H9 (cell line): Measurements from ENCODE around the gene ARSG. TPM values are rescaled to one million over a fixed set of nuclear protein-coding genes. Genes with fewer than 3 reads are reported as not detected.

ENCODE experiments used
- DNase-seq: peaks from one replicate; pipeline ENCODE4 v3.0.0-alpha.2; 2017
- H2AFZ ChIP-seq: one replicate; pipeline ENCODE4 v1.6.1; 2013; ENCODE audit warnings: mild to moderate bottlenecking, low read length, control low read depth, moderate library complexity
- H2AK5ac ChIP-seq: 2 replicates; pipeline ENCODE4 v1.6.1; 2013; ENCODE audit warnings: low read length, control low read depth, mixed read lengths; ENCODE audit not compliant: insufficient read length
- H2BK120ac ChIP-seq: one replicate; pipeline ENCODE4 v1.6.1; 2013; ENCODE audit warnings: low read depth, mild to moderate bottlenecking, low read length, control low read depth, inconsistent platforms; ENCODE audit not compliant: poor library complexity, severe bottlenecking
- H2BK12ac ChIP-seq: 2 replicates; pipeline ENCODE4 v1.6.1; 2013; ENCODE audit warnings: low read length, control low read depth, mixed read lengths, low read depth; ENCODE audit not compliant: insufficient read length
- H2BK15ac ChIP-seq: 2 replicates; pipeline ENCODE4 v1.6.1; 2013; ENCODE audit warnings: low read depth, low read length, control low read depth
- H2BK20ac ChIP-seq: one replicate; pipeline ENCODE4 v1.6.1; 2013; ENCODE audit warnings: low read depth, mild to moderate bottlenecking, low read length, control low read depth, inconsistent platforms; ENCODE audit not compliant: poor library complexity, severe bottlenecking
- H2BK5ac ChIP-seq: 2 replicates; pipeline ENCODE4 v1.6.1; 2013; ENCODE audit warnings: low read length, control low read depth, mixed read lengths; ENCODE audit not compliant: insufficient read length
- H3K14ac ChIP-seq: 2 replicates; pipeline ENCODE4 v1.6.1; 2013; ENCODE audit warnings: low read length, control low read depth; ENCODE audit not compliant: insufficient read depth
- H3K18ac ChIP-seq: 2 replicates; pipeline ENCODE4 v1.6.1; 2013; ENCODE audit warnings: low read depth, mild to moderate bottlenecking, mixed read lengths, low read length, control low read depth; ENCODE audit not compliant: insufficient read length
- H3K23ac ChIP-seq: 2 replicates; pipeline ENCODE4 v1.6.1; 2013; ENCODE audit warnings: low read length, control low read depth, mixed read lengths, low read depth; ENCODE audit not compliant: insufficient read length
- H3K23me2 ChIP-seq: 2 replicates; pipeline ENCODE4 v1.6.1; 2013; ENCODE audit warnings: low read depth, mild to moderate bottlenecking, mixed read lengths, low read length, control low read depth; ENCODE audit not compliant: insufficient read length, poor library complexity, severe bottlenecking
- H3K27ac ChIP-seq: 2 replicates; pipeline ENCODE4 v1.5.1; 2013; ENCODE audit warnings: low read length, control low read depth, mixed read lengths, low read depth; ENCODE audit not compliant: insufficient read length
- H3K27me3 ChIP-seq: 2 replicates; pipeline ENCODE4 v1.6.1; 2013; ENCODE audit warnings: low read length, control low read depth, inconsistent platforms; ENCODE audit not compliant: insufficient read depth
- H3K4ac ChIP-seq: 2 replicates; pipeline ENCODE4 v1.6.1; 2013; ENCODE audit warnings: low read depth, mild to moderate bottlenecking, control low read depth, inconsistent platforms, low read length, moderate library complexity
- H3K4me1 ChIP-seq: 2 replicates; pipeline ENCODE4 v1.6.1; 2013; ENCODE audit warnings: low read length, control low read depth, inconsistent platforms; ENCODE audit not compliant: insufficient read depth
- H3K4me2 ChIP-seq: 2 replicates; pipeline ENCODE4 v1.6.1; 2013; ENCODE audit warnings: low read length, control low read depth, mixed read lengths; ENCODE audit not compliant: insufficient read length, insufficient read depth
- H3K56ac ChIP-seq: 2 replicates; pipeline ENCODE4 v1.6.1; 2013; ENCODE audit warnings: low read depth, mild to moderate bottlenecking, mixed read lengths, low read length, control low read depth; ENCODE audit not compliant: insufficient read length
- H3K79me1 ChIP-seq: 2 replicates; pipeline ENCODE4 v1.6.1; 2013; ENCODE audit warnings: low read depth, mild to moderate bottlenecking, moderate library complexity, low read length, control low read depth, inconsistent platforms; ENCODE audit not compliant: insufficient read depth, poor library complexity, severe bottlenecking
- H3K79me2 ChIP-seq: 2 replicates; pipeline ENCODE4 v1.6.1; 2013; ENCODE audit warnings: low read length, control low read depth, inconsistent platforms; ENCODE audit not compliant: insufficient read depth
- H3K9ac ChIP-seq: 2 replicates; pipeline ENCODE4 v1.6.1; 2013; ENCODE audit warnings: low read length, control low read depth, mixed read lengths; ENCODE audit not compliant: insufficient read length; ENCODE audit errors: extremely low read depth
- H3K9me3 ChIP-seq: one replicate; pipeline ENCODE4 v1.6.1; 2013; ENCODE audit warnings: low read depth, low read length, inconsistent platforms; ENCODE audit not compliant: control insufficient read depth
- H3T11ph ChIP-seq: one replicate; pipeline ENCODE4 v1.6.1; 2013; ENCODE audit warnings: mild to moderate bottlenecking, low read length, control low read depth, inconsistent platforms
- H4K20me1 ChIP-seq: one replicate; pipeline ENCODE4 v1.6.1; 2013; ENCODE audit not compliant: control insufficient read depth, insufficient read length, insufficient read depth
- H4K5ac ChIP-seq: 2 replicates; pipeline ENCODE4 v1.6.1; 2013; ENCODE audit warnings: low read depth, mild to moderate bottlenecking, mixed read lengths, low read length, control low read depth; ENCODE audit not compliant: insufficient read length
- H4K8ac ChIP-seq: replicated peaks from 2 replicates; pipeline ENCODE4 v1.6.1; 2013; ENCODE audit warnings: low read length, control low read depth, mixed read lengths, low read depth; ENCODE audit not compliant: insufficient read length
- H4K91ac ChIP-seq: 2 replicates; pipeline ENCODE4 v1.6.1; 2013; ENCODE audit warnings: low read depth, mild to moderate bottlenecking, moderate library complexity, mixed read lengths, low read length, control low read depth; ENCODE audit not compliant: insufficient read length
- H3K27ac Mint-ChIP-seq, 3 experiments: 2 replicates in 2 of 3; 3 replicates in 1 of 3; pipeline ENCODE4 v1.8.0; 2020 to 2021; ENCODE audit warnings: mixed read lengths in 3 of 3, mild to moderate bottlenecking in 1 of 3, moderate library complexity in 1 of 3
- H3K27me3 Mint-ChIP-seq: 2 replicates; pipeline ENCODE4 v1.8.0; 2021; ENCODE audit warnings: low read depth, mild to moderate bottlenecking, moderate library complexity, mixed read lengths
- H3K36me3 Mint-ChIP-seq, 3 experiments: 2 replicates in 2 of 3; 3 replicates in 1 of 3; pipeline ENCODE4 v1.8.0; 2020 to 2021; ENCODE audit warnings: low read depth in 3 of 3, mixed read lengths in 3 of 3; ENCODE audit not compliant: insufficient read depth in 1 of 3
- H3K4me1 Mint-ChIP-seq, 2 experiments: 2 replicates each; pipeline ENCODE4 v1.8.0; 2020; ENCODE audit warnings: mixed read lengths in 2 of 2
- H3K4me3 Mint-ChIP-seq, 2 experiments: 2 replicates in 1 of 2; 3 replicates in 1 of 2; pipeline ENCODE4 v1.8.0; 2020 to 2021; ENCODE audit warnings: mild to moderate bottlenecking in 2 of 2, mixed read lengths in 2 of 2, moderate library complexity in 1 of 2
- H3K9me3 Mint-ChIP-seq, 2 experiments: 2 replicates in 1 of 2; 3 replicates in 1 of 2; pipeline ENCODE4 v1.8.0; 2020; ENCODE audit warnings: mild to moderate bottlenecking in 2 of 2, mixed read lengths in 2 of 2, moderate library complexity in 1 of 2
- CTCF ChIP-seq: fragments of 200-600 bp; sonication (generic); conservative IDR thresholded peaks from 3 replicates; pipeline ENCODE4 v1.8.0; 2021; ENCODE audit warnings: antibody characterized with exemption, mild to moderate bottlenecking
- WGBS: extraction: QIAGEN DNeasy Blood & Tissue Kit; methylation state at CpG from one replicate; pipeline ENCODE4 v1.1.7; 2013; ENCODE audit warnings: missing lambda C conversion rate, low lambda C conversion rate, mixed read lengths; ENCODE audit not compliant: insufficient read length; ENCODE audit errors: extremely low coverage; 5-methylcytosine and 5-hydroxymethylcytosine counted together
- total RNA-seq: library from RNA; stranded (reverse); gene quantifications from 2 replicates; pipeline ENCODE4 v1.2.1, GENCODE V29; 2021

The ARSG gene
- total RNA-seq, 1 experiment from 2014 or later: 3.6 TPM

- H2AFZ ChIP-seq: no peak overlapping the region
- H3K4ac ChIP-seq: no peak overlapping the region
- peaks cover 28 to 50% (median 29%) of the 10 kb centered on the region in 3 experiments for H3K36me3 Mint-ChIP-seq
- peaks cover 3% of the 10 kb centered on the region for H3K27me3 Mint-ChIP-seq
- no peak for DNase-seq
- no peak for TF ChIP-seq CTCF
- H3K9me3 ChIP-seq: no peaks in the 10 kb centered on the region
- H2AK5ac ChIP-seq: no peak overlapping the region
- H3K4me1 ChIP-seq: no peaks in the 10 kb centered on the region
- no peak overlapping the region for H3K23ac ChIP-seq
- H2BK20ac ChIP-seq: no peak overlapping the region
- H4K20me1 ChIP-seq: no peaks in the 10 kb centered on the region
- no CpG with 5 or more reads among the region's 9 CpGs for WGBS
- peaks cover 19 to 25% of the 10 kb centered on the region in 2 experiments for H3K4me1 Mint-ChIP-seq
- no peak overlapping the region for H3K18ac ChIP-seq
- H3K9me3 Mint-ChIP-seq: peaks cover 17 to 25% of the 10 kb centered on the region in 2 experiments
- no peak overlapping the region for H2BK5ac ChIP-seq
- no peak overlapping the region for H3K4me3 Mint-ChIP-seq
- H3K27me3 ChIP-seq: no peaks in the 10 kb centered on the region
- no peaks in the 10 kb centered on the region for H3K23me2 ChIP-seq
- no peak overlapping the region for H3K27ac ChIP-seq
- H3K4me2 ChIP-seq: no peak overlapping the region
- no peak overlapping the region for H4K91ac ChIP-seq
- no peak overlapping the region for H2BK15ac ChIP-seq
- no peak overlapping the region for H4K8ac ChIP-seq
- H3K14ac ChIP-seq: no peak overlapping the region
- no peak overlapping the region for H2BK12ac ChIP-seq
- H3K9ac ChIP-seq: no peak overlapping the region
- no peak overlapping the region for H3K56ac ChIP-seq
- H3K79me1 ChIP-seq: no peaks in the 10 kb centered on the region
- H3K27ac Mint-ChIP-seq: no peak overlapping the region
- no peaks in the 10 kb centered on the region for H3K79me2 ChIP-seq
- no peak overlapping the region for H4K5ac ChIP-seq
- H2BK120ac ChIP-seq: no peak overlapping the region
- H3T11ph ChIP-seq: no peak overlapping the region
Observed at GRCh38 chr17:68421486-68421885, 130.2 kb downstream of the ARSG start.
